ENCODE results near the gene INTS13.
"Not testable (repeated sequence)": the region's sequence is repeated elsewhere in the genome, so short reads cannot be mapped to it uniquely, and the experiment has no call there.

Gene INTS13, protein sequence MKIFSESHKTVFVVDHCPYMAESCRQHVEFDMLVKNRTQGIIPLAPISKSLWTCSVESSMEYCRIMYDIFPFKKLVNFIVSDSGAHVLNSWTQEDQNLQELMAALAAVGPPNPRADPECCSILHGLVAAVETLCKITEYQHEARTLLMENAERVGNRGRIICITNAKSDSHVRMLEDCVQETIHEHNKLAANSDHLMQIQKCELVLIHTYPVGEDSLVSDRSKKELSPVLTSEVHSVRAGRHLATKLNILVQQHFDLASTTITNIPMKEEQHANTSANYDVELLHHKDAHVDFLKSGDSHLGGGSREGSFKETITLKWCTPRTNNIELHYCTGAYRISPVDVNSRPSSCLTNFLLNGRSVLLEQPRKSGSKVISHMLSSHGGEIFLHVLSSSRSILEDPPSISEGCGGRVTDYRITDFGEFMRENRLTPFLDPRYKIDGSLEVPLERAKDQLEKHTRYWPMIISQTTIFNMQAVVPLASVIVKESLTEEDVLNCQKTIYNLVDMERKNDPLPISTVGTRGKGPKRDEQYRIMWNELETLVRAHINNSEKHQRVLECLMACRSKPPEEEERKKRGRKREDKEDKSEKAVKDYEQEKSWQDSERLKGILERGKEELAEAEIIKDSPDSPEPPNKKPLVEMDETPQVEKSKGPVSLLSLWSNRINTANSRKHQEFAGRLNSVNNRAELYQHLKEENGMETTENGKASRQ

DNA sequence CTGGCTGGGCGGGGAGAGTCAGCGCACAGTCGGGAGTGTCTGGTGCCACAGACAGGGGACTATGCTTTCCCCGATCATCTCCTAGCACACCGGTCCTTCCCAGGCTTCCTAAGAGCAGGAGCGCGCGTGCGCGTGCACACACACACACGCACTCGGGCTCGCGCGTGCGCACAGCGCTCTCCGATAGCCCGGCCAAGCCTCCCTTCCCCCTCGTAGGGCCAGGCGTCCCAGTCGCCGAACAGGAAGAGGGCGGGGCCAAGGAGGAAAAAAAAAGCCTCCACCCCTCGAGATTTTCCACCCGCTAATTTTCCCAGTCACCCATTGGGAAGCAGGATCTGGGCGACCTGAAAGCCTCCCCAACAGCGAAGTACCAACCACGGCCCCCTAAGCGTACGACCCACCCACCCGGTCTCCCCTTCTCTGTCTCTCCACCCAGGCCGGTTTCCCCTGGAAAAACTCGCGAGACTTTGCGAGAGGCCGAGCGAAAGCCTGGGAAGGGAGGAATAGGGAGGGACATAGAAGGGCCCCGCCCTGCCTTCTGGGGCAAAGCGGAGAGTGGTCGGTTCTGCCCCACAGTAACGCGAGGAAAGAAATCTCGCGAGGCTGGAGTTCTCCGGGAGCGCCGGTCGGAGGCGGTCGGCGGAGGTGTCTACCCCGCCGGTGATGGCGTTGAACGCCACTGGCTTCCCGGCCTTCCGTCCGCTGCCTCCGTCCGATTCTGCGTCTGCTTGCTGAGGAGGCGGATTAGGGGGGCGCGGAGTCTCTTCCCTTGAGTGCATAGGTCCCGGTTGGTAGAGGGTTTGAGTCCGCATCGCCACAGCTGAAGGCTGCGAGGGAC is at the start of gene INTS13, which contains the start of gene FGFR1OP2:
INTS13 (minus strand) TSS at position 119 of the 838 bp plus-strand sequence. CDS start 1,178 bp downstream, outside the sequence.
FGFR1OP2 (plus strand) TSS at position 608 of the 838 bp plus-strand sequence. CDS start 15,689 bp downstream, outside the sequence.
- DNase-seq: peak; percentile 61

DNA sequence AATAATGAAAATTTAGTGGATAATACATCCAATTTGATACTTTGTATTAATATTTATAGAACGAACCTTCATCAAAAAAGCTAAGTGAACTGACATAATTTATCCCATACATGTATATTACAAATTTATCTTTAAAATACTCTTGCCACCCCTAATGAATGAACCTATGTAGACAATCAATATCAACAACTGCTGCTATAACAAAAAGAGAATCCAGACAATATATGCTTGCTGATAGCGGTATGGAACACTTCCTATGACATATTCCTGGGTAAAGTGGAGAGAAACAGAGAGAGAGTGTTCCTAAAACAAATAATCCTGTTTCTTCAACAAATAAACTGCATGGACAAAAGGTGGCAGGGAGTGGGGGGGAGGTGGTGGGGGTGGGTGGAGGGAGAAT is 45.1 kb upstream of the INTS13 start:
- DNase-seq: no peak

DNA sequence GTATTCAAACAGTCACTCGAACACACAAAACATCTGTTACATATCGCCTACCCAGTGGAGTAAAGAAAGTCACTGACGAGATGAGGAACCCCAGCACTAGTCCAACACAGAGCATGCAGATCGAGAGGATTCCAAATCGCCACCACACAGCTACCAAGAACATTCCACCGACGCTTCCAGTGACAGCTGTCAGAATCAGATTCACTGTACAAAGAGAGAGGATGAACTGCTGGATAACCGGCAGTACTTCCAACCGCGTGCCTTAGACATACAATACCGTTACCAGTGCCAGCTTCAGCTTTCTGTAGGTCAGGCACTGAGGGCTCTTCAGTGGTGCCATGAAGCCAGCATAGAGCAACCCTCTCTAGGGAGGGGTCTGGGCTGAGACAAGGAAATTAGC is 42.0 kb upstream of the INTS13 start:
- no peak for DNase-seq

DNA sequence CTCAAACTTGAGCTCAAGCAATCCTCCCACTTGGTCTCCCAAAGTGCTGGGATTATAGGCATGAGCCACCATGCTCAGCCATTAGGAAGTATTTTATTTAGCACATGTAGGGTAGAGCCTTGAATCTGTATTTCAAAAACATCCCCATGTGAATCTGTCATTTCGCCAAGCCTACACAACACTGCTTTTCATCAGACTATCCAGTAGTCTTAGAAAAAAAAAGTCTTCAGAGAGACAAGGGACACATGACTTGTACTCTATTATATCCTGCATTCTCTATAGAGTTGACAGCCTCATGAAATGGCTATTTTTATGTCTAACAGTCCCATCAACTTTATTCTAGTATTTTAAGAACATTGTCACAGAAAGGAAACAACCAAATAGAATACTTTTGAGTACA is 41.0 kb upstream of the INTS13 start:
- DNase-seq: no peak

DNA sequence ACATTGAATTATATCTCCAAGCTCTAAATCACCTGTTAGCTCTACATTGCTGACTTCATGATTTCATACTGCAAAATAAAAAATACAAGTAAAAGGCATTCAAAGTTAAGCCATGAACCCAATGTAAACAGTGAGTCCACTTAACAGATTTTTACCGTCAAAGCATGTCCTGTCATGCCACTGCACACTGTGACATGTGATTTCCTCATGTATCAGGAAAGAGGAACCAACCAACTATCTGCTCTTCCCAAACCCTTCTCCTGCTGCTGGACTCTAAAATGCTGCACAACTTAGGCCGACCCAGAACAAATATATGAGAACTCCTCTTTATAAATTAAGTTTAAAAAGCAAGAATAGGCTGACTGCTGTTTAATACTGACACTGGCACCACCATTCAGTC is 38.9 kb upstream of the INTS13 start:
- no peak for DNase-seq

DNA sequence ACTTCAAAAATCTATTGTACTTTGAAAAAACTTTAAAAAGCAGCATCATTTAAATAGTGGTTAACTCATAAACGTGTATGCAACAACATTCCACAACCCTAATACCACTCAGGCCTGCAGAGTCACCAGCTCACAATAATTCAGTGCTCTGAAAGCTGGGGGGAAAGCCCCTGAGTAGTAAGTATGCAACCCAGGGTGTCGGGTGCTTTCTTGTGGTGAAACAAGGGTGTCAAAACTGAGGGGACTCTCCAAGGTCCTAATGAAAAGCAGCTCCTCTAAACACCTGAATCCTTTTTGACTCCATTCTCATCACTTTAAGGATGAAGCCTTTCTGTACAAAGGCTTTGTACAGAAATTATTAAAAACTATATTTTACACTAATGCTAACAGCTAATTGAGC is 34.2 kb upstream of the INTS13 start:
- no peak for DNase-seq

DNA sequence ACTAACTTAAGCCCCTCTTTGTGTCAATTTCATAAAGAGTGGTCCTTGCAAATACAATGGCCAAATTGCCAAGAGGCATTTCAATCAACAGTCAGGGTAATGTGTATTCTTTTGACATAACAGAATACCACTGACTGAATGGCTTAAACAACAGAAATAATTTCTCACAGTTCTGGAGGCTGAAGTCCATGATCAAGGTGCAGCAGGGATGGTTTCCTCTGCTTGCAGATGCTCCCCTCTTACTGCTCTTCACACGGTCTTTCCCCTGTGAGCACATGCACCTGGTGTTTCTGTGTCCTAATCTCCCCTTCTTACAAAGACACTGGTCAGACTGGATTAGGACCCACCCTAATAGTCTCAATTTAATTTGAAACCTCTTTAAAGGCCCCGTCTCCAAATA is 32.4 kb upstream of the INTS13 start:
- DNase-seq: no peak

DNA sequence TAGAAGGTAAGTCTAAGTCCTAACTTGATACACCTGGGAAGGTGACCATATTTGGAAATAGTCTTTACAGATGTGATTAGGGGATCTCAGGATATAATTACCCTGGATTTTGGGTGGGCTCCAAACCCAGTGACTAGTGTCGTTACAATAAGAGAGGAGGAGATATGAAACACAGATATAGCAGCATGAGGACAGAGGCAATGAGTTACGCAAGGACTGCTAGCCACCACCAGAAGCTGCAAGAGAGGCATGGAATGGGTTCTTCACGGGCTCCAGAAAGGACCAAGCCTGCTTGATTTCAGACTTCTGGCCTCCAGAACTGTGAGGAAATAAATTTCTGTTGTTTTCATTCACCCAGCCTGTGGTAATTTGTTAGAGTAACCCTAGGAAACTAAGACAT is 29.1 kb upstream of the INTS13 start:
- no peak for DNase-seq

DNA sequence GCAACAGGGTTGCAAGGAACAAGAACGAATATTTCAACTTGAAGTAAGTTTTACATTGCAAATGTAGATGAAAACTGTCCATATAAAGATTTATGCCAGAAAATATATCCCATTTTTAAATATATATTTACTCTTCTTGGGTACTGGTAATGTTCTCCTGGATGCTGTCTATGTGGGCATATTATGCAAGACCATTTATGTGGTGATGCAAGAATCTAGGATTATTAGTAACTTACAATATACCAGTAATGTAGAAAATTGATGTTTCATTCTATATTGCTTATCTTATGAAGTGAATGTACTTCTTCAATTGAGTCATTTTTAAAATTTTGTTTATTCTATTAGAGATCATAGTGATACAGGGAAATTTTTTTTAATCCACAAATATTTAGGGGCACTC is 25.6 kb upstream of the INTS13 start:
- DNase-seq: no peak

DNA sequence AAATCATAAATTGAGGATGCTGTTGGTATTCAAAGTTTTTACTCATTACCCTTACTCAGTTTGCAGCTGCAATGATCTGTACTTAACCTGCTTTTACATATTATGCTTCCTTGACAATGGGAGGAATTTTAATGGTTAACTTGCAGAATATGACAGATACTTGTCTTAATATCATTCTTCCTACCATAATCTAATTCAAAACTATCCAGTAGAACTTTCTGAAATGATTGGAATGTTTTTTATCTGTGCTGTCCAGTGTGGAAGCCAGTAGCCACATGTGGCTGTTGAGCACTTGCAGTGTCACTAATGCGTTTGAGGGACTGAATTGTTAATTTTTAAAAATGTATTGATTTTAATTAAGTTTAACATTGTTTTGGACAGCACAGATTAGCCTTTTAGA is 24.0 kb upstream of the INTS13 start:
- no peak for DNase-seq

DNA sequence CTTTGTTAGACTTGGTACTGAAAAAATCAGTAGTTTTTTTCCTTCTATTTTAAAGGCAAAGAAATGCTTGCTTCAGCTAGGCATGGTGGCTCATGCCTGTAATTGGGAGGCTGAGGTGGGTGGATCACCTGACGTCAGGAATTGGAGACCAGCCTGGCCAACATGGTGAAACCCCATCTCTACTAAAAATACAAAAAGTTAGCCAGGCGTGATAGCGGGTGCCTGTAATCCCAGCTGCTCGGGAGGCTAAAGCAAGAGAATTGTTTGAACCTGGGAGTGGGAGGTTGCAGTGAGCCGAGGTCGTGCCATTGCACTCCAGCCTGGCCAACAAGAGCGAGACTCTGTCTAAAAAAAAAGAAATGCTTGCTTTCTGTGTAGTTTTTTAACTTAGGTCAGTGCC is 23.6 kb upstream of the INTS13 start:
- DNase-seq: not testable (repeated sequence)

DNA sequence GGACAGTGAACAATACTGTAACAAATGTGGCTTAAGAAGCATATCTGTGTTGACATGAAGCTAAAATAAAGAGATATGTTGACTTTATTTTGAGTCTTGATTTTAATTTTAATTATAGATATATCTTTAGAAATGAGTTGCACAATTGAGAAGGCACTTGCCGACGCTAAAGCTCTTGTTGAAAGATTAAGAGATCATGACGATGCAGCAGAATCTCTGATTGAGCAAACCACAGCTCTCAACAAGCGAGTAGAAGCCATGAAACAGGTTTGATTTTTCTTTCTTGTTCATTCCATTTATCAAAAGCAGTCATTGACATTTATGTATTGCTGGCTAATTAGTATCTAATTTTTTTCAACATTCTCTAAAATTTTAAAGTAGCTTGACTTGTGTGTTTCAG is 16.2 kb upstream of the INTS13 start:
- DNase-seq: no peak

DNA sequence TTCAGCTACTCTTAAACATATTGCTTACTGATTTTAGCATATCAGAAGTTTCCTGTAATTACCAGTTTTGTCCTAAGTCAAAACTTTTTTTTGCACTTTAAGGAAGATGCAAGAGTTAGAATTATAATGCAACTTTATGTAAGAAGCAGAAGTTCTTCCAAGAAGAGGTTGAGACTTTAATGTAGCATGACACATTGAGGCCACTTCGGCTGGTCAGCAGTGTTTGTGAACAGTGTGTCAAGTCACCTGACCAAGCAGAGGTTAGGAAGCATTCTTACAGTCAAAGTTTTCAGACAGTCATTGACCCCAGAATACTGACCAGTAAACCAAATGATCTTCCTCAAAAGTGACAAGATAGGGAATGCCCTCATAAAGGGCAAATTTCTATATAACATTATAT is 15.7 kb upstream of the INTS13 start:
- no peak for DNase-seq

DNA sequence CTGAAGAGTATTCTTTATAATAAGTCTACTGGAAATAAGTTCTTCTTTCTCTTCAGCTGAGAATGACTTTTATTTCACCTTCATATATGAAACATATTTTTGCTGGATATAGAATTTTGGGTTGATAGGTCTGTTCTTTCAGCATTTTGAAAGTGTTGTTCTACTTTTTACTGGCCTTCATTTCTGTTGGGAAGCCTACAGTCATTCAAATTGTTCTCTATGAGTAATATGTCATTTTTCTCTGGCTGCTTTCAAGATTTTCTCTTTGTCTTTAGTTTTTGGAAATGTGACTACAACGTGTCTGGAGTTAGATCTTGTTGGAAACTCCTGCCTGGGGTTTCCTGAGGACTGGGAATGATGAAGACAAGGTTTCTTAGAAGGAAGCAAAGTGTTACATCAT is 10.5 kb upstream of the INTS13 start:
- DNase-seq: no peak

DNA sequence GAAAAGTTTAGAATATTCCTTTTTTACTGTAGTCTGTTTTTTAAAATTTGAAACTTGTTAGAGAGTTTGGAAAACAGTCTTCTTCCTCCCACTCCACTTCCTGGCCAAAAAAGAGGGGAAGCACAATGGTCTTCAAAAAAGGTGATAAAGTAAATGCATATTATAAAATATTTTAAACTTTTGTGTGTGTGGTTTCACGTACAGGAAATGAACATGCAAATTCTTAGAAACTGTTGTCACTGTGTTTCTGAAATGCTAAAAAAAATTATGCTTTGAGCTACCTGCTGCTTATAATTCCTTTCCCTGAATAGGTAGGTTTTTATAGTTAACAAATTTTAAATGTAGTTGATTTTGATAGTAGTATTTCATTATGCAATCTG is 3.4 kb upstream of the INTS13 start:
- DNase-seq: no peak

DNA sequence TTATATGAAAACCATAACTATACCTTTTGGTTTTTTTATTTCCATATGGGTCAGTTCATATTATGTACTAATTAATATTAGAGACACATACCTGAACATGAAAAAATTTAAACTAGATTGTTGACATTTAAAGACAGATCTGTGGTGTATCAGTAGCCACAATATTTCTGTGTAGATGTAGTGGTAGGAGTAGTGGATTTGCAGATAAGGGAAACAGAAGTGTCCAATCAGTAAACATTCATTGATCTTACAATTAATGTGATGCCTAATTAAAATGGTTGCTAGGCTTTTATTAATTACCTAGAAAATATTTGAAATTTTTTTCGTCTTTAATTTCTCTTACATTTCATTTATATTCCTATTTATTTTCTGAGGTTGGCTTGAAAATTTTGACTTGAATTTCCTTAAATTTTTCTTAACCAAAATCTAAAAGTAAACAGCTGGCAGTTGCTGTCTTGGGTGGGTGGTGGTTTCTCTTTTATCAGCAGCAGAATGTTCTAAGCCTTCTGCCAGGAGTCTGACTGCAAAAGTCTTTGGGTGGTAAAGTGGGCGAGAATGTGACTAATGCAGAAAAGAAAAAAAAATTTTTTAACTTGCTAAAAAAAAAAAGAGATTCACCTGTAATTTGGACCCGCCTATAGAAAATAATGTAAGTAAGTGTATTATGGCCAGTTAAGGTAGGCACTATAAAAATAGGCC is 2.9 kb upstream of the INTS13 start:
- DNase-seq: no peak

DNA sequence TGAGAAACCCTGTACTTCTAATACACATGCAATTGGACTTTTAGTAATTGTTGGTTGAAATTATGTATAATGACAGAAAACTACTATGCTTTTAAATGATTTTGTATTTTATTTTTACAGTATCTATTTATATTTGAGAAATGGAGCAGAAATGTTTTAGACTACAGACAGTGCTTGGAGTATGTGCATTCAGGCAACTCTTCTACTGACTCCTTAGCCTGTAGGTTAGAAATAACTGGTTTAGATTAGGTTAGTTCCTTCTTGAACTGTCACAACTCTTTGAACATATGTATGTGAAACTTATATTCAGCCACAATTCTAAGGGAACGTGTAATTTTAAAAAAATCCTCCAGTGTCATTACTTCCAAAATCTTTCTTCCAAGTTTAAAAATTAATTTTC is 2.2 kb upstream of the INTS13 start:
- no peak for DNase-seq

DNA sequence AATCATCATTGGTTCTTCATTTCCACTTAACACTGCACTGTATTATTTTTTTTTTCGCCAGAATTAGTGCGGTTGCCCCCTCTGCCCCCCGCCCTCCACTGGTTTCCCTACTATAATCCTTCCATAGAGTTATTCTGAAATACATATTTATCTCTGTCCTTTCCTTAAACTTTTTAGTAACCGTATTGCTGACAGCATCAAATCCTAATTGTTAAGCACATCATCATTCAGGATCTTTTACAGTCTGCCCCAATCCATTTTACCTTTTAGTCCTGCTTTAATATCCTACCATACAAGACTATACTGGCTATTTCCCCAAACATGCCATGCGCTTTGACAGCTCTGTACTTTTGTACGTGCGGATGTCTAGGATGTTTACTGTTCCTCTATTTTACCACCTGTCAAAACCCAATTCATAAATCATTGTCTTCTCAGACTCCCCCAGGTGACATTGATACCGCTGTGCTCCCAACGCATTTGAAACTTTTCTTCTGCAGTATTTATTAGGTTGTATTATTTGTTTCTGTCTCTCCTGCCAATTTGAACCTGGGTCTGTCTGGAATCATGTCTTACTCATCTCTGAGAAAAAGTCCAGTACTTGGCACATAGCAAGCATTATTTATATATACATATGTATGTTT is 1.5 kb upstream of the INTS13 start:
- DNase-seq: no peak

DNA sequence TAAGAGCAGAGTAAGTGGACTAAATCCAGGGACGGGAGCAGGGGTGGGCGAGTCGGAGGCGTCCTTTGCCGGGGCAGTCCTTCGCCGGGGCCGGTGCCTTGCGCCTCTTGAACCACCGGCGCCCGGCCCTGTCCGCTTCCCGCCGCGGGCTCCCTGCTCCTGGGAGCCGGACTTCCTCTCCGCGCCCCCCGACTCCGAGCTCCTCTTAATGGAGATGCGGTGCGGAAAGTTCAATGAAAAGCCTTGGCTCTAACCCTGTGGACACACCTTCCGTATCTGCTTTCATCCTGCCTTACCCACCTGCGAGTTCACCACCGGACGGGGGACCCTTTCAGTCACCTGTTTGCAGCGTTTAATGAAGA is 901 bp upstream of the INTS13 start:
- DNase-seq: no peak

DNA sequence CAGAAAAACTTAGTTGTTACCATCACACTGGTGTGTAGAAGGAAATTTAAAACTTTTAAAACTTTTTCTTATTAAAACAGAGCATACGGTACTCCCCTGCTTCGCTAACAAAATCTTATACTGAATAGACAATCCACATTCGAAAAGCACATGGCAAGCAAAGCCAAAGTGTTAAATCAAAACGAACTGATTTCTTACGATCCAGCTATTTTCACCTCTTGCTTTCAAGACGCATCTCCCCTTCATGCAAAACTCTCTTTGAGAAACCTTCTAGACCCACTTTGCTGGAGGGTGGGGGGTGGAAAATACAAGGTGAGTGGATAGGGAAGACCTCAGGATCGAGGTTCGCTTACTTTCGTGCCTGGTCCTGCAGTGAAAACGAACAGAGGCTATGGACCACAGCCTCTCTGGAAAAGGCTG is 328 bp downstream of the INTS13 start:
- no peak for DNase-seq

DNA sequence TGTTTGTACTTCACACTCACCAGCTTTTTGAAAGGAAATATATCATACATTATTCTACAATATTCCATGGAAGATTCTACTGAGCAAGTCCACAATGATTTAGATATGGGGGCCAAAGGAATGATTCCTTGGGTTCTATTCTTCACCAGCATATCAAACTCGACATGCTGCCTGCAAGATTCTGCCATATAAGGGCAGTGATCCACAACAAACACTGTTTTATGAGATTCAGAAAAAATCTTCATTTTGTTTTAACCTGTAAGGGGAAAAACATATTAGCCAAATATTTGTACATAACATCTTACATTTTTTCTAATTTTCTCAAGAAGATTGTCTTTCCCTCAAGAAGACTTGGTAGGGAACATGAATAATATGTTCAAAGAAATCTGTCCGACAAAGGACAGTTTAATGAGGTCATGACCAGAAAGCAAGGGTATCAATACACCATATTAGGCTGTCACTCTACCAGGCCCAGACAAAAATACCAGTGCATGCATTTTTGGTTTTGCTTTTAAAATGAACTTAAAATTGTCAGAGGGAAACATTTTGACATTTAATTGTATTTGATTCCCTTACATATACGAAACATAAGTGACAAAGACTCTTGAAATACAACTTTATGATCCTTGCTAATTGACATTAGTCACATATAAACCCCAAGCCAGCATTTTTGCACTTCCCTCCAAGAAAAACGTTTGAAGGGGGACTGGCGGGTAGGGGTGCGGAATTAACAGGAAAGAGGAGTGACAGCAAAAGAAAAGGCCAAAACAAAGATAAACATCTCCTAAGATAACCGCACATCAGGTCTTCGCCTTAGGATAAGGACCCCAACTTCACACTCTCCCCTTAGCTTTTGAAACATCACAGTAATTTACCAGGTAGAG is 980 bp downstream of the INTS13 start:
- no peak for DNase-seq
